Smooth muscle cell (in vitro differentiated cells): ENCODE results near the gene FBXL7. TPM values are rescaled to one million over a fixed set of nuclear protein-coding genes. Genes with fewer than 3 reads are reported as not detected.

Experiments used
- DNase-seq: peaks from one replicate; lab custom pipeline; 2025; ENCODE audit not compliant: unreplicated experiment; lab: John Stamatoyannopoulos, UW
- H2AFZ ChIP-seq: fragments of 200-600 bp; sonication (generic); 2 replicates; pipeline ENCODE4 v1.6.0; 2016; ENCODE audit warnings: antibody characterized with exemption, low read depth, mild to moderate bottlenecking
- H3F3A ChIP-seq: fragments of 200-600 bp; sonication (generic); 2 replicates; pipeline ENCODE4 v1.6.0; 2017; ENCODE audit warnings: antibody characterized with exemption, low read depth
- H3K27ac ChIP-seq: fragments of 200-600 bp; sonication (generic); 2 replicates; pipeline ENCODE4 v1.5.1; 2016; ENCODE audit warnings: low read depth, mild to moderate bottlenecking
- H3K27me3 ChIP-seq: fragments of 200-600 bp; sonication (generic); 2 replicates; pipeline ENCODE4 v1.6.1; 2016; ENCODE audit warnings: low read depth, mild to moderate bottlenecking
- H3K36me3 ChIP-seq: fragments of 200-600 bp; sonication (generic); 2 replicates; pipeline ENCODE4 v1.5.1; 2016; ENCODE audit warnings: low read depth
- H3K4me1 ChIP-seq: fragments of 200-600 bp; sonication (generic); 2 replicates; pipeline ENCODE4 v1.5.1; 2016; ENCODE audit warnings: low read depth
- H3K4me2 ChIP-seq: fragments of 200-600 bp; sonication (generic); 2 replicates; pipeline ENCODE4 v1.6.0; 2016; ENCODE audit warnings: mild to moderate bottlenecking
- H3K4me3 ChIP-seq: fragments of 200-600 bp; sonication (generic); 2 replicates; pipeline ENCODE4 v1.5.1; 2016; ENCODE audit warnings: mild to moderate bottlenecking
- H3K79me2 ChIP-seq: fragments of 200-600 bp; sonication (generic); 2 replicates; pipeline ENCODE4 v1.6.0; 2016; ENCODE audit warnings: low read depth, mild to moderate bottlenecking
- H3K9ac ChIP-seq: fragments of 200-600 bp; sonication (generic); 2 replicates; pipeline ENCODE4 v1.6.0; 2016; ENCODE audit warnings: low read depth
- H3K9me3 ChIP-seq: fragments of 200-600 bp; sonication (generic); replicated peaks from 2 replicates; pipeline ENCODE4 v1.5.1; 2016; ENCODE audit warnings: low read depth
- H4K20me1 ChIP-seq: fragments of 200-600 bp; sonication (generic); 2 replicates; pipeline ENCODE4 v1.6.0; 2016; ENCODE audit warnings: low read depth
- CTCF ChIP-seq: fragments of 200-600 bp; sonication (generic); IDR thresholded peaks from 2 replicates; pipeline ENCODE4 v1.5.1; 2017; ENCODE audit warnings: borderline replicate concordance, mild to moderate bottlenecking, antibody characterized with exemption; ENCODE audit not compliant: insufficient read depth, poor library complexity, severe bottlenecking
- WGBS: methylation state at CpG from one replicate; pipeline ENCODE4 v1.1.7; 2016; ENCODE audit warnings: low lambda C conversion rate; 5-methylcytosine and 5-hydroxymethylcytosine counted together
- polyA plus RNA-seq: library from polyadenylated mRNA; unstranded; fragments of >200 nt; fragmentation: Nextera tagmentation; extraction: Ambion mirVana; gene quantifications from 2 replicates; pipeline ENCODE4 v1.2.1, GENCODE V29; 2016
- total RNA-seq: library from RNA; depleted of rRNA; stranded (reverse); fragments of >200 nt; gene quantifications from 2 replicates; pipeline ENCODE4 v1.2.3, GENCODE V29; 2014

FBXL7 gene
- total and polyA plus RNA-seq, 2 experiments from 2014 or later = 20.2 to 21.0 TPM

DNA sequence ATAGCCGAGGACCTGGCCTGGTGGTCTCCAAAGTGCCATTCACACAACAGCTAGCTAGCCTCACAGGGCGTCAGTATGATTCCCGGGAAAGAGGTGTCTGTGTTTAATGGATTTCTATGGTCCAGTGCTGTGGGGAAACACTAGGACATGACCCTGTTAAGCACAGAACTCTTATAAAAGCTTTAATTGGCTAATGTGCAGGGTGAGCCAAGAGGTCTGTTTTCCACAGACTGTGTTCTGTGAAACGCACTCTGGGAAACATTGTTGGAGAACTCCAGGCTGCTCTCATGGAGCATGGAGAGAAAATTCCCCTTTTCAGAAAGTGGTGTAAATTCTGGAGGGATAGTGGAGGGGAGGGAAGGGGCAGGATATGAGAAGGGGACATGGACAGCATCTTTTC lies 331.4 kb downstream of the FBXL7 start:
- Histone ChIP-seq H3K9ac (no peak overlapping the region), H3K4me1 (peaks cover 5% of the 10 kb centered on the region), H4K20me1 (peaks cover 61% of the 10 kb centered on the region), H3F3A (no peaks in the 10 kb centered on the region), H3K27me3 (no peaks in the 10 kb centered on the region), H3K4me2 (no peak overlapping the region), H3K36me3 (no peaks in the 10 kb centered on the region), H2AFZ (no peak overlapping the region), H3K27ac (no peak overlapping the region), H3K79me2 (peaks cover 16% of the 10 kb centered on the region), H3K4me3 (no peak overlapping the region), H3K9me3 (no peaks in the 10 kb centered on the region)
- TF ChIP-seq CTCF = no peak
- DNase-seq = no peak
- WGBS = 69% methylated on average over 4 of the region's 4 CpGs

GRCh38 chr5:15833365-15833764 lies 333.4 kb downstream of the FBXL7 start:
- H3K27ac ChIP-seq = no peak overlapping the region
- H4K20me1 ChIP-seq = peaks cover 56% of the 10 kb centered on the region
- peaks cover 3% of the 10 kb centered on the region for H3K79me2 ChIP-seq
- H3K4me1 ChIP-seq = peaks cover 5% of the 10 kb centered on the region
- no peaks in the 10 kb centered on the region for H3F3A ChIP-seq
- H3K4me3 ChIP-seq = no peak overlapping the region
- no peaks in the 10 kb centered on the region for H3K27me3 ChIP-seq
- H3K9ac ChIP-seq = no peak overlapping the region
- WGBS = 72% methylated on average over 4 of the region's 4 CpGs
- H2AFZ ChIP-seq = no peak overlapping the region
- H3K36me3 ChIP-seq = no peaks in the 10 kb centered on the region
- no peaks in the 10 kb centered on the region for H3K9me3 ChIP-seq
- H3K4me2 ChIP-seq = no peak overlapping the region
- TF ChIP-seq CTCF = no peak
- DNase-seq = no peak

GRCh38 chr5:15834596-15835245 lies 334.7 kb downstream of the FBXL7 start:
- no peak for DNase-seq
- peak overlapping the region; percentile 68 for H3K4me2 ChIP-seq
- WGBS = 14% methylated on average over 3 of the region's 3 CpGs

More at GRCh38 chr5:15834596-15835245, 334.7 kb downstream of the FBXL7 start:
- TF ChIP-seq CTCF = no peak
- Histone ChIP-seq H3K9ac (no peak overlapping the region), H3F3A (no peaks in the 10 kb centered on the region), H3K36me3 (no peaks in the 10 kb centered on the region), H3K79me2 (no peaks in the 10 kb centered on the region), H2AFZ (no peak overlapping the region), H4K20me1 (peaks cover 49% of the 10 kb centered on the region), H3K4me3 (no peak overlapping the region), H3K27me3 (no peaks in the 10 kb centered on the region), H3K4me1 (peaks cover 5% of the 10 kb centered on the region), H3K27ac (peak overlapping the region; percentile 50), H3K9me3 (no peaks in the 10 kb centered on the region)
